HepG2 (cell line): ENCODE measurements around the gene ATG4B. TPM values are rescaled to one million over a fixed set of nuclear protein-coding genes. Genes with fewer than 3 reads are reported as not detected.

Experiments
- FLYWCH1 ChIP-seq: sonication (generic); formaldehyde crosslinking; IDR thresholded peaks from 2 replicates; pipeline ENCODE4 v1.8.1; 2023; ENCODE audit warnings: mild to moderate bottlenecking, missing genetic modification reagents
- JDP2 ChIP-seq: sonication (generic); formaldehyde crosslinking; IDR thresholded peaks from 2 replicates; pipeline ENCODE4 v1.8.1; 2022; ENCODE audit warnings: missing genetic modification reagents, borderline replicate concordance
- KDM5B ChIP-seq: sonication (generic); formaldehyde crosslinking; IDR thresholded peaks from 2 replicates; pipeline ENCODE4 v1.4.0; 2020; ENCODE audit warnings: missing genetic modification reagents, mild to moderate bottlenecking, borderline replicate concordance
- PCBP2 ChIP-seq: fragments of 200-400 bp; formaldehyde crosslinking; optimal IDR thresholded peaks from 2 replicates; pipeline ENCODE3; 2018; ENCODE audit warnings: low read length, low read depth; ENCODE audit not compliant: poor library complexity, severe bottlenecking
- RXRA ChIP-seq: sonication (generic); formaldehyde crosslinking; IDR thresholded peaks from 2 replicates; pipeline ENCODE4 v1.5.1; 2020; ENCODE audit warnings: missing genetic modification reagents
- ZBTB8A ChIP-seq: sonication (generic); formaldehyde crosslinking; IDR thresholded peaks from 2 replicates; pipeline ENCODE4 v1.4.0; 2020; ENCODE audit warnings: mild to moderate bottlenecking, low read depth, missing genetic modification reagents, borderline replicate concordance
- ZEB1 ChIP-seq: IDR thresholded peaks from 2 replicates; pipeline ENCODE4 v1.6.1; 2012; ENCODE audit warnings: mild to moderate bottlenecking, low read depth, inconsistent platforms; ENCODE audit not compliant: insufficient replicate concordance
- ZNF644 ChIP-seq: IDR thresholded peaks from 2 replicates; pipeline ENCODE4 v1.6.1; 2016; ENCODE audit warnings: low read depth
- polyA plus RNA-seq, 8 experiments: library from polyadenylated mRNA; depleted of rRNA in 3 of 8; stranded (reverse) in 7 of 8; unstranded in 1 of 8; fragments of >200 nt; fragmentation: Illumina TruSeq in 4 of 8; extraction: Trizol in 4 of 8; gene quantifications; 2 replicates each; pipeline versions ENCODE4 v1.2.1 to v1.2.3, GENCODE V29; 2011 to 2016; ENCODE audit warnings: low read depth in 4 of 8, missing spikeins in 1 of 8, mixed read lengths in 1 of 8; ENCODE audit not compliant: insufficient read depth in 1 of 8
- total RNA-seq, 5 experiments: library from RNA; depleted of rRNA; stranded (reverse); fragments of >200 nt; fragmentation: Illumina TruSeq; extraction: Trizol; gene quantifications; 2 replicates each; pipeline ENCODE4 v1.2.3, GENCODE V29; 2016; ENCODE audit warnings: low read depth in 1 of 5
- TF ChIP-seq, protein P1 (sequence below): sonication (generic); formaldehyde crosslinking; IDR thresholded peaks from 2 replicates; pipeline ENCODE4 v1.4.0; 2020; ENCODE audit warnings: missing genetic modification reagents, borderline replicate concordance
- TF ChIP-seq, protein P2 (sequence below): sonication (generic); formaldehyde crosslinking; IDR thresholded peaks from 2 replicates; pipeline ENCODE4 v1.4.0; 2020; ENCODE audit warnings: missing genetic modification reagents, borderline replicate concordance
- TF ChIP-seq, protein P3 (sequence below): sonication (generic); formaldehyde crosslinking; IDR thresholded peaks from 2 replicates; pipeline ENCODE4 v1.4.0; 2020; ENCODE audit warnings: missing genetic modification reagents
- TF ChIP-seq, protein P4 (sequence below): sonication (generic); formaldehyde crosslinking; IDR thresholded peaks from 2 replicates; pipeline ENCODE4 v1.9.0; 2022; ENCODE audit warnings: low read depth, missing genetic modification reagents
- TF ChIP-seq, protein P5 (sequence below): IDR thresholded peaks from 2 replicates; pipeline ENCODE4 v1.4.0; 2020; ENCODE audit warnings: mild to moderate bottlenecking, missing genetic modification reagents

Gene ATG4B
- total and polyA plus RNA-seq, 2 of the 13 experiments (the other 11 are each of a cell fraction or from before 2014, with no cell fraction given): 95.5 to 239 TPM

DNA sequence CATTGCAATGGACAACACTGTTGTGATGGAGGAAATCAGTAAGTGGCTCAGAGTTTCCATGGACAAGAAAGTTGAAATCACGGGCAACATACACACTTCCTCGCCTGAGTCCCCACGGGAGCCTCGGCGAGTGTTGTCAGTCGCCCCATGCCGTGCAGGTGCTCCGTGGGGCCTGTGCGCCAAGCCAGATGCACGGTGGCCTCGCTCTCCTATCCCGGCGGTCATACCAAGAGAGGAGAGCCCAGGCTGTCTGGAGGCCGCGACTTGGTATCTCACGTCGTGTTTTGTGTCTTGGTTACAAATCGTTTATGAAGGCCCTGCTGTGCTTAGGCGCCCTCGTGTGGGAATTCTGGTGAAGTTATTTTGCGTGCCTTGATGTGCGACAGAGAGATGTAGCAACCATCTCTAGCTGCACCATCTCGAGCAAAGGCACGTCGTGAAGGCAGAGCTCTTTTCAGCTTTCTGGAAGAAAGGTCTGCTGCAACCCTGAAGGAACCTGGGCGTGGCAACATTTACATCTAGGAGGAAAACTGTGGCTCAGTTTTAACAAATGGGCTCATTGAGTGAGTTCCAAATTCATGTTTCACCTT lies 21.8 kb downstream of the ATG4B start (continued):
- TF ChIP-seq, protein P1, sequence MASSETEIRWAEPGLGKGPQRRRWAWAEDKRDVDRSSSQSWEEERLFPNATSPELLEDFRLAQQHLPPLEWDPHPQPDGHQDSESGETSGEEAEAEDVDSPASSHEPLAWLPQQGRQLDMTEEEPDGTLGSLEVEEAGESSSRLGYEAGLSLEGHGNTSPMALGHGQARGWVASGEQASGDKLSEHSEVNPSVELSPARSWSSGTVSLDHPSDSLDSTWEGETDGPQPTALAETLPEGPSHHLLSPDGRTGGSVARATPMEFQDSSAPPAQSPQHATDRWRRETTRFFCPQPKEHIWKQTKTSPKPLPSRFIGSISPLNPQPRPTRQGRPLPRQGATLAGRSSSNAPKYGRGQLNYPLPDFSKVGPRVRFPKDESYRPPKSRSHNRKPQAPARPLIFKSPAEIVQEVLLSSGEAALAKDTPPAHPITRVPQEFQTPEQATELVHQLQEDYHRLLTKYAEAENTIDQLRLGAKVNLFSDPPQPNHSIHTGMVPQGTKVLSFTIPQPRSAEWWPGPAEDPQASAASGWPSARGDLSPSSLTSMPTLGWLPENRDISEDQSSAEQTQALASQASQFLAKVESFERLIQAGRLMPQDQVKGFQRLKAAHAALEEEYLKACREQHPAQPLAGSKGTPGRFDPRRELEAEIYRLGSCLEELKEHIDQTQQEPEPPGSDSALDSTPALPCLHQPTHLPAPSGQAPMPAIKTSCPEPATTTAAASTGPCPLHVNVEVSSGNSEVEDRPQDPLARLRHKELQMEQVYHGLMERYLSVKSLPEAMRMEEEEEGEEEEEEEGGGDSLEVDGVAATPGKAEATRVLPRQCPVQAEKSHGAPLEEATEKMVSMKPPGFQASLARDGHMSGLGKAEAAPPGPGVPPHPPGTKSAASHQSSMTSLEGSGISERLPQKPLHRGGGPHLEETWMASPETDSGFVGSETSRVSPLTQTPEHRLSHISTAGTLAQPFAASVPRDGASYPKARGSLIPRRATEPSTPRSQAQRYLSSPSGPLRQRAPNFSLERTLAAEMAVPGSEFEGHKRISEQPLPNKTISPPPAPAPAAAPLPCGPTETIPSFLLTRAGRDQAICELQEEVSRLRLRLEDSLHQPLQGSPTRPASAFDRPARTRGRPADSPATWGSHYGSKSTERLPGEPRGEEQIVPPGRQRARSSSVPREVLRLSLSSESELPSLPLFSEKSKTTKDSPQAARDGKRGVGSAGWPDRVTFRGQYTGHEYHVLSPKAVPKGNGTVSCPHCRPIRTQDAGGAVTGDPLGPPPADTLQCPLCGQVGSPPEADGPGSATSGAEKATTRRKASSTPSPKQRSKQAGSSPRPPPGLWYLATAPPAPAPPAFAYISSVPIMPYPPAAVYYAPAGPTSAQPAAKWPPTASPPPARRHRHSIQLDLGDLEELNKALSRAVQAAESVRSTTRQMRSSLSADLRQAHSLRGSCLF (CRISPR knock-in tag): no peak
- TF ChIP-seq, protein P2, sequence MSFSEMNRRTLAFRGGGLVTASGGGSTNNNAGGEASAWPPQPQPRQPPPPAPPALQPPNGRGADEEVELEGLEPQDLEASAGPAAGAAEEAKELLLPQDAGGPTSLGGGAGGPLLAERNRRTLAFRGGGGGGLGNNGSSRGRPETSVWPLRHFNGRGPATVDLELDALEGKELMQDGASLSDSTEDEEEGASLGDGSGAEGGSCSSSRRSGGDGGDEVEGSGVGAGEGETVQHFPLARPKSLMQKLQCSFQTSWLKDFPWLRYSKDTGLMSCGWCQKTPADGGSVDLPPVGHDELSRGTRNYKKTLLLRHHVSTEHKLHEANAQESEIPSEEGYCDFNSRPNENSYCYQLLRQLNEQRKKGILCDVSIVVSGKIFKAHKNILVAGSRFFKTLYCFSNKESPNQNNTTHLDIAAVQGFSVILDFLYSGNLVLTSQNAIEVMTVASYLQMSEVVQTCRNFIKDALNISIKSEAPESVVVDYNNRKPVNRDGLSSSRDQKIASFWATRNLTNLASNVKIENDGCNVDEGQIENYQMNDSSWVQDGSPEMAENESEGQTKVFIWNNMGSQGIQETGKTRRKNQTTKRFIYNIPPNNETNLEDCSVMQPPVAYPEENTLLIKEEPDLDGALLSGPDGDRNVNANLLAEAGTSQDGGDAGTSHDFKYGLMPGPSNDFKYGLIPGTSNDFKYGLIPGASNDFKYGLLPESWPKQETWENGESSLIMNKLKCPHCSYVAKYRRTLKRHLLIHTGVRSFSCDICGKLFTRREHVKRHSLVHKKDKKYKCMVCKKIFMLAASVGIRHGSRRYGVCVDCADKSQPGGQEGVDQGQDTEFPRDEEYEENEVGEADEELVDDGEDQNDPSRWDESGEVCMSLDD (CRISPR knock-in tag): no peak
- TF ChIP-seq ZEB1 (no peak), FLYWCH1 (CRISPR knock-in tag) (no peak), RXRA (CRISPR knock-in tag) (peak; percentile 30; the same call in 1 of the 2 replicates), KDM5B (peak; percentile 43; the same call in 1 of the 2 replicates), JDP2 (CRISPR knock-in tag) (no peak), PCBP2 (no peak), ZBTB8A (CRISPR knock-in tag) (no peak), ZNF644 (CRISPR knock-in tag) (no peak)
- TF ChIP-seq, protein P3, sequence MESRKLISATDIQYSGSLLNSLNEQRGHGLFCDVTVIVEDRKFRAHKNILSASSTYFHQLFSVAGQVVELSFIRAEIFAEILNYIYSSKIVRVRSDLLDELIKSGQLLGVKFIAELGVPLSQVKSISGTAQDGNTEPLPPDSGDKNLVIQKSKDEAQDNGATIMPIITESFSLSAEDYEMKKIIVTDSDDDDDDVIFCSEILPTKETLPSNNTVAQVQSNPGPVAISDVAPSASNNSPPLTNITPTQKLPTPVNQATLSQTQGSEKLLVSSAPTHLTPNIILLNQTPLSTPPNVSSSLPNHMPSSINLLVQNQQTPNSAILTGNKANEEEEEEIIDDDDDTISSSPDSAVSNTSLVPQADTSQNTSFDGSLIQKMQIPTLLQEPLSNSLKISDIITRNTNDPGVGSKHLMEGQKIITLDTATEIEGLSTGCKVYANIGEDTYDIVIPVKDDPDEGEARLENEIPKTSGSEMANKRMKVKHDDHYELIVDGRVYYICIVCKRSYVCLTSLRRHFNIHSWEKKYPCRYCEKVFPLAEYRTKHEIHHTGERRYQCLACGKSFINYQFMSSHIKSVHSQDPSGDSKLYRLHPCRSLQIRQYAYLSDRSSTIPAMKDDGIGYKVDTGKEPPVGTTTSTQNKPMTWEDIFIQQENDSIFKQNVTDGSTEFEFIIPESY (CRISPR knock-in tag): peak; percentile 93
- TF ChIP-seq, protein P4, sequence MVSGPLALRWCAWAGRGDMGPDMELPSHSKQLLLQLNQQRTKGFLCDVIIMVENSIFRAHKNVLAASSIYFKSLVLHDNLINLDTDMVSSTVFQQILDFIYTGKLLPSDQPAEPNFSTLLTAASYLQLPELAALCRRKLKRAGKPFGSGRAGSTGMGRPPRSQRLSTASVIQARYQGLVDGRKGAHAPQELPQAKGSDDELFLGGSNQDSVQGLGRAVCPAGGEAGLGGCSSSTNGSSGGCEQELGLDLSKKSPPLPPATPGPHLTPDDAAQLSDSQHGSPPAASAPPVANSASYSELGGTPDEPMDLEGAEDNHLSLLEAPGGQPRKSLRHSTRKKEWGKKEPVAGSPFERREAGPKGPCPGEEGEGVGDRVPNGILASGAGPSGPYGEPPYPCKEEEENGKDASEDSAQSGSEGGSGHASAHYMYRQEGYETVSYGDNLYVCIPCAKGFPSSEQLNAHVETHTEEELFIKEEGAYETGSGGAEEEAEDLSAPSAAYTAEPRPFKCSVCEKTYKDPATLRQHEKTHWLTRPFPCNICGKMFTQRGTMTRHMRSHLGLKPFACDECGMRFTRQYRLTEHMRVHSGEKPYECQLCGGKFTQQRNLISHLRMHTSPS (CRISPR knock-in tag): no peak
- TF ChIP-seq, protein P5, sequence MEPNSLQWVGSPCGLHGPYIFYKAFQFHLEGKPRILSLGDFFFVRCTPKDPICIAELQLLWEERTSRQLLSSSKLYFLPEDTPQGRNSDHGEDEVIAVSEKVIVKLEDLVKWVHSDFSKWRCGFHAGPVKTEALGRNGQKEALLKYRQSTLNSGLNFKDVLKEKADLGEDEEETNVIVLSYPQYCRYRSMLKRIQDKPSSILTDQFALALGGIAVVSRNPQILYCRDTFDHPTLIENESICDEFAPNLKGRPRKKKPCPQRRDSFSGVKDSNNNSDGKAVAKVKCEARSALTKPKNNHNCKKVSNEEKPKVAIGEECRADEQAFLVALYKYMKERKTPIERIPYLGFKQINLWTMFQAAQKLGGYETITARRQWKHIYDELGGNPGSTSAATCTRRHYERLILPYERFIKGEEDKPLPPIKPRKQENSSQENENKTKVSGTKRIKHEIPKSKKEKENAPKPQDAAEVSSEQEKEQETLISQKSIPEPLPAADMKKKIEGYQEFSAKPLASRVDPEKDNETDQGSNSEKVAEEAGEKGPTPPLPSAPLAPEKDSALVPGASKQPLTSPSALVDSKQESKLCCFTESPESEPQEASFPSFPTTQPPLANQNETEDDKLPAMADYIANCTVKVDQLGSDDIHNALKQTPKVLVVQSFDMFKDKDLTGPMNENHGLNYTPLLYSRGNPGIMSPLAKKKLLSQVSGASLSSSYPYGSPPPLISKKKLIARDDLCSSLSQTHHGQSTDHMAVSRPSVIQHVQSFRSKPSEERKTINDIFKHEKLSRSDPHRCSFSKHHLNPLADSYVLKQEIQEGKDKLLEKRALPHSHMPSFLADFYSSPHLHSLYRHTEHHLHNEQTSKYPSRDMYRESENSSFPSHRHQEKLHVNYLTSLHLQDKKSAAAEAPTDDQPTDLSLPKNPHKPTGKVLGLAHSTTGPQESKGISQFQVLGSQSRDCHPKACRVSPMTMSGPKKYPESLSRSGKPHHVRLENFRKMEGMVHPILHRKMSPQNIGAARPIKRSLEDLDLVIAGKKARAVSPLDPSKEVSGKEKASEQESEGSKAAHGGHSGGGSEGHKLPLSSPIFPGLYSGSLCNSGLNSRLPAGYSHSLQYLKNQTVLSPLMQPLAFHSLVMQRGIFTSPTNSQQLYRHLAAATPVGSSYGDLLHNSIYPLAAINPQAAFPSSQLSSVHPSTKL (CRISPR knock-in tag): no peak
